22Rv1 (cell line): ENCODE results near the gene APOLD1.

ENCODE experiments used
- H3K27ac ChIP-seq: fragments of 450-650 bp; 2 replicates; pipeline ENCODE4 v1.5.1; 2017
- ZFX ChIP-seq: fragments of 450-650 bp; IDR thresholded peaks from 2 replicates; pipeline ENCODE4 v1.6.1; 2017; ENCODE audit warnings: antibody characterized with exemption, borderline replicate concordance
- TF ChIP-seq, protein P1 (sequence below): fragments of 450-650 bp; IDR thresholded peaks from 2 replicates; pipeline ENCODE4 v1.5.1; 2017; ENCODE audit warnings: mild to moderate bottlenecking

APOLD1 gene

DNA sequence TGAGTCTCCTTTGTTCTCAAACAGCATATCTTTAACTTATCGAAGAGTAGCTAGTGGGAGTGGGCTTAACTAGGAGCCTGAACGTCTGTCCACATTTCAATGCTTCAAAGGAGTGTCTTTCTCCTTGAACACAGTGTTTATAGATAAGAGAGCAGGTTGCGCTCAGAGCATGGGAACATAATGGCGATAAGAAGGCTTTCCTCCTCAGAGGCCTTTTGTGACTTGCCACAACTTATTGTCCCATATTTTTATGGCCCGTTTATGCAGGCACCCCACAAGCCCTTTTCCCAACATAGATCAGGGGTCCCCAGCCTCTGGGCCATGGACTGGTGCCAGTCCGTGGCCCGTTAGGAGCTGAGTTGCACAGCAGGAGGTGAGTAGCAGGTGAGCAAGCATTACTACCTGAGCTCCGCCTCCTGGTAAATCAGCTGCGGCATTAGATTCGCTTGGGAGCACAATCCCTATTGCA lies 25.1 kb downstream of the APOLD1 start:
- H3K27ac ChIP-seq: no peak overlapping the region

DNA sequence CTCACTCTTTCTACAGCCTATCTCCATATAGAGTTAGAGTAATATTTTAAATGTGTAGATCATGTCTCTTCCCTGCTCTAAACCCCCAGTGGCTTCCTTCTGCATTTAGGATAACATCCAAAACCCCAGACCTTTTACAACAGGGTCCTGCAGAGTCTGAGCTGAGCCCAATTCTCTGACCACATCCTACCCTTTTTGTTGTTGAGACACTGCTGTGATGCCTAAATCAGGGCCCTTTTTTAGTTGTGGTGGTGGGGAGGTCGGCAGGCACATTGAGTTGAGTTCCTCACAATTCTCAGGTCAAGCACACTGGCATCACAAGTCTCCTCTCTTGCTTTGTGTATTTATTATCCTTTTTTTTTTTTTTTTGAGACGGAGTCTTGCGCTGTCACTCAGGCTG lies 25.9 kb downstream of the APOLD1 start:
- TF ChIP-seq, protein P1, sequence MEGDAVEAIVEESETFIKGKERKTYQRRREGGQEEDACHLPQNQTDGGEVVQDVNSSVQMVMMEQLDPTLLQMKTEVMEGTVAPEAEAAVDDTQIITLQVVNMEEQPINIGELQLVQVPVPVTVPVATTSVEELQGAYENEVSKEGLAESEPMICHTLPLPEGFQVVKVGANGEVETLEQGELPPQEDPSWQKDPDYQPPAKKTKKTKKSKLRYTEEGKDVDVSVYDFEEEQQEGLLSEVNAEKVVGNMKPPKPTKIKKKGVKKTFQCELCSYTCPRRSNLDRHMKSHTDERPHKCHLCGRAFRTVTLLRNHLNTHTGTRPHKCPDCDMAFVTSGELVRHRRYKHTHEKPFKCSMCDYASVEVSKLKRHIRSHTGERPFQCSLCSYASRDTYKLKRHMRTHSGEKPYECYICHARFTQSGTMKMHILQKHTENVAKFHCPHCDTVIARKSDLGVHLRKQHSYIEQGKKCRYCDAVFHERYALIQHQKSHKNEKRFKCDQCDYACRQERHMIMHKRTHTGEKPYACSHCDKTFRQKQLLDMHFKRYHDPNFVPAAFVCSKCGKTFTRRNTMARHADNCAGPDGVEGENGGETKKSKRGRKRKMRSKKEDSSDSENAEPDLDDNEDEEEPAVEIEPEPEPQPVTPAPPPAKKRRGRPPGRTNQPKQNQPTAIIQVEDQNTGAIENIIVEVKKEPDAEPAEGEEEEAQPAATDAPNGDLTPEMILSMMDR: no peak
- TF ChIP-seq ZFX: no peak
- no peak overlapping the region for H3K27ac ChIP-seq

More for the DNA sequence above, 25.1 kb downstream of the APOLD1 start:
- TF ChIP-seq, protein P1: no peak
- TF ChIP-seq ZFX: no peak

DNA sequence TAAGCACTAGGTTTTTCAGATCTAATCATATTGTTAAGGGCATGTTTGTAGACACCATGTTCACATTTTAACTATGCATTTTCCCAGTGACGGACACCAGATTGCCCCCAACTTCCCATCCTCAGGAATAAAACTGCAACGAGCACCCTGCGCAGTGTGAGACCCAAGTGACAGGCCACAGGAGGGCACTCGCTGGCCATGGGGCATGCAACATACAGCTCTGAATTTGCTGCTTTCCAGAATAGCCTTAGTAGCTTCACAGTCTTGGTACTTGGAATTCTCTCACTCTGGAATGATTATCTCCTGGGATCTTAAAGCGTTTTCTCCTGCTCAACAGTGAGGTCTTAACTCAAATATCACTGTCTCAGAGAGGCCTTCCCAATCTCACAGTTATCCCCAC lies 26.7 kb downstream of the APOLD1 start:
- no peak overlapping the region for H3K27ac ChIP-seq
- no peak for TF ChIP-seq ZFX
- TF ChIP-seq, protein P1: no peak

DNA sequence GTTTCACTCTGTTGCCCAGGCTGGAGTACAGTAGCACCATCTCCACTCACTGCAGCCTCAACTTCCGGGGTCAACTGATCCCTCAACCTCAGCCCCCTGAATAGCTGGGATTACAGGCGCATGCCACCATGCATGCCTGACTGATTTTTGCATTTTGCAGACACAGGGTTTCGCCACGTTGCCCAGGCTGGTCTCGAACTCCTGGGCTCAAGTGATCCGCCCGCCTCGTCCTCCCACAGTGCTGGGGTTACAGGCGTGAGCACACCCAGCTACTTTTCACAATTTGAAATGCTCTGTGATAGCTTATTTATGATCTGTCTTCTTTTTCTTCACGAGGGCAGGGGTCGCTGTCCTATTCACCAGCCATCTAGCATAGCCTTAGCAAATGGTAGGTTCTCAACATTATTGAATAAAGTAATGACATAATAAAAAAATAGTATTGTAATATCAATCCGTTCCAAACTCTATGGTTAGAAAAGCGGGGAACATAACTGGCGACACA lies 27.2 kb downstream of the APOLD1 start:
- no peak overlapping the region for H3K27ac ChIP-seq
- TF ChIP-seq, protein P1: no peak
- no peak for TF ChIP-seq ZFX

DNA sequence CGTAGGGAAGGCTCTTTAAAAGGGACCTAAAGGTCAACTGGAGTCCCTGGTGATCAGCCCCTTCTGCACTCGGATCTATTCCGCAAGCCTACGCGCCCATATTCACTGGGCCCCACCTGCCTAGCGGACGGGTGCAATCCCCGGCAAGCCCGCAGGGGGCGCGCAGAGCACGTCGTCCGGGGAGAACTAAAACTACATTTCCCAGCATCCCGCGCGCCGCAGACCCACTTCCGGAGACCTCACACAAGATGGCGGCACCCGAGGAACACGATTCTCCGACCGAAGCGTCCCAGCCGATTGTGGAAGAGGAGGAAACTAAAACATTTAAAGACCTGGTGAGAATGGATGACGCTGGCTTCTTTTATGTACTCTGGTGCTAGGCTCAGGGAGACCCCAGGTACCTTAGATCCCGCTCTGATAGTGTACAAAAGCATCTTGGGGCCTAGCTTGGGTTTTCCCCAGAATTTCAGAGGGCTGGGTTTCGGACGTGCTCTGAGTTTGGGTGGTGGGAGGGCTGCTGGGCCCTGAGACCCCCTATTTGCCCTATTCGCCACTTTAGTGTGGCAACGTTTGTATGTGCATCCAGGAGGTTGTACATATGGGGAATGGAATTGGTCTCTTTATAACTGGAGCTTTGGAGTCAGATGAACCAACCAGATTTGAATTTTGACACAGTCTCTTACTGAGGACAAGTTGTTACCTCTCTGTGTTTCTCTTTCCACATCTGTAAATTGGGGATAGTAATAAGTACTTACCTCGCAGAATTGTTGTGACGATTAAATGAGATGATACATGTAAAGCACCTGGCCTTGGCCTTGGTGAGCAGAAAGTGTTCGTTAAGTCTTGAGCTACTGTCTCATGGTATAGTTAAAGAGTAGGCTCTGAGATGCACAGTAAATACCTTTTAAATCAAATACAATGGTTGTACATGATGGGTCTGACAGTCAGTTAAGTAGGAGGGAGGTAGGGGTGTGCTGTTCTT lies 28.0 kb downstream of the APOLD1 start, which contains the start of gene DDX47:
Gene DDX47 (plus strand): TSS at position 227 of the 982 bp plus-strand sequence. CDS start 22 bp downstream, at position 249.
- peak; percentile 56; the same call in 1 of the 2 replicates for TF ChIP-seq ZFX
- TF ChIP-seq, protein P1: peak; percentile 100
- H3K27ac ChIP-seq: peak within 1 kb of the TSS; percentile 48

DNA sequence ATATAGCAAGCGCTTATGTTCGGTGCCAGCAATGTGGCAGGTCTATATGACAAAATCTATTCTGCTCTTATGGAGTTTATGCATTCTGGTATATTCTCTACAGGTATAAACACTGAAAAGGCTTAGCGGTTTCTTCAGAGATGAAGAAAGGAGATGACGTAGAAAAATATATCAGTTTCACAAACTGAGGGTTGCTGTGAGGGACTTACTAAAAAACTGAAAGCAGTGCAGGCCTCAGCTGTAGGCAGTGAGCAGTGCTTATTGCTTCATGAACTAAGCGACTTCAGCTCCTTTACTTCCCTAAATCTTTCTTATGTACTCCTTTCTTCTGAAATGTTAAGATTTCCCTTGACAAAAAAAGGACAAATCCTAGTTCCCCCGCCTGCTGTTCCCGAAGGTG lies 32.2 kb downstream of the APOLD1 start:
- H3K27ac ChIP-seq: no peak overlapping the region
- TF ChIP-seq, protein P1: no peak
- no peak for TF ChIP-seq ZFX

DNA sequence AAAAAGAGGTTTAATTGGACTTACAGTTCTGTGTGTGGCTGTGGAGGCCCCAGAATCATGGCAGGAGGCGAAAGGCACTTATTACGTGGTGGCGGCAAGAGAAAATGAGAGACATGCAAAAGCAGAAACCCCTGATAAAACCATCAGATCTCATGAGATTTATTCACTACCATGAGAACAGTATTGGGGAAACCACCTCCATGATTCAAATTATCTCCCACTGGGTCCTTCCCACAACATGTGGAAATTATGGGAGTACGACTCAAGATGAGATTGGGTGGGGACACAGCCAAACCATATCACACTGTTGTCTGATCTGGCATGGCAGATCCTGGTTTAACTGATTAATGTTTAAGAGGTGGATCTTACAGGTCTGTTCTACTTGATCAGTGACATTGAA lies 33.2 kb downstream of the APOLD1 start:
- no peak overlapping the region for H3K27ac ChIP-seq
- TF ChIP-seq ZFX: no peak
- TF ChIP-seq, protein P1: no peak
